ENCODE results near the gene RGL4. TPM values are rescaled to one million over a fixed set of nuclear protein-coding genes. Genes with fewer than 3 reads are reported as not detected.

The RGL4 gene
- total RNA-seq, 1 donor from 2014 or later: not detected

DNA sequence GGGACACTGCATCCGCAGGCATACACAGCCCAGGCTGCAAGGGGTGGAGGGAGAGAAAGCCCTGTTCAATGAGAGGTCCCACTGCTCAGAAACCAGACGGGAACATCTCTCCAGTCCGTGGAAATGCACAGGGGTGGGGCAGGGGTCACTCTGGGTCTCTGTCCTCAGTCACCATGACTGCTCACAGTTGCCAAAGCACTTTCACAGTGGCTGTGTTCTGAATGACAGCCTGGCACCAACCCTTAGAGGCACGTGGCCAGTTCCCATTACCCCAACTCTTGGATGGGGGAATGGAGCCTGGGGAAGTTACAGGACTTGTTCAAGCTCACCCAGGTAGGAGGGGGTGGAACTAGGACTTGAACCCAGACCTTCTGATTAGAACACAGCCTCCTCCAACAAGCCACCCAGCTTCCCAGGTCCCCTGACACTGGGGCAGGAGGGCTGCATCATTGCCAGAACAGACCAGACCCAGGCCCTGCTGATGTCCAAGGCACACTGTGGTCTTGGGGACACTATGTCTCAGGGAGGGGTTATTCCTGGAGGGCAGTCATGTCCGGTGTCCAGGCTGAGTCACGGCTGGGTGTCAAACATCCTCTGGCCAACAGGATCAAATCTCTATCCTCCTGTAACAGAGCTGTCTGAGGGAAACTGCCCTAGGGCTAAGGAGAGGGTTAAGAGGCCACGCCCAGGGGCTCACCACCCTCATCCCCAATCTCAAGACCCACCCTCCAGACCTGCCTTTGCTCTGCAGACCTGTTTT, 51.9 kb downstream of the RGL4 start:
- DNase-seq (ENCODE audit: low read depth): no peak
- no peaks in the 10 kb centered on the region for H3K27me3 ChIP-seq (ENCODE audit: control insufficient read depth, insufficient read depth, low read length)
- FAIRE-seq: peak; percentile 43
- H3K4me3 ChIP-seq (ENCODE audit: low read depth, low read length): no peak overlapping the region
- H3K36me3 ChIP-seq (ENCODE audit: control insufficient read depth, insufficient read depth, low read length): peaks cover 4% of the 10 kb centered on the region
- TF ChIP-seq, protein P1, sequence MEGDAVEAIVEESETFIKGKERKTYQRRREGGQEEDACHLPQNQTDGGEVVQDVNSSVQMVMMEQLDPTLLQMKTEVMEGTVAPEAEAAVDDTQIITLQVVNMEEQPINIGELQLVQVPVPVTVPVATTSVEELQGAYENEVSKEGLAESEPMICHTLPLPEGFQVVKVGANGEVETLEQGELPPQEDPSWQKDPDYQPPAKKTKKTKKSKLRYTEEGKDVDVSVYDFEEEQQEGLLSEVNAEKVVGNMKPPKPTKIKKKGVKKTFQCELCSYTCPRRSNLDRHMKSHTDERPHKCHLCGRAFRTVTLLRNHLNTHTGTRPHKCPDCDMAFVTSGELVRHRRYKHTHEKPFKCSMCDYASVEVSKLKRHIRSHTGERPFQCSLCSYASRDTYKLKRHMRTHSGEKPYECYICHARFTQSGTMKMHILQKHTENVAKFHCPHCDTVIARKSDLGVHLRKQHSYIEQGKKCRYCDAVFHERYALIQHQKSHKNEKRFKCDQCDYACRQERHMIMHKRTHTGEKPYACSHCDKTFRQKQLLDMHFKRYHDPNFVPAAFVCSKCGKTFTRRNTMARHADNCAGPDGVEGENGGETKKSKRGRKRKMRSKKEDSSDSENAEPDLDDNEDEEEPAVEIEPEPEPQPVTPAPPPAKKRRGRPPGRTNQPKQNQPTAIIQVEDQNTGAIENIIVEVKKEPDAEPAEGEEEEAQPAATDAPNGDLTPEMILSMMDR (IDR thresholded peaks at IDR 0.05; ENCODE audit: insufficient read depth, low read length, severe bottlenecking): no peak

DNA sequence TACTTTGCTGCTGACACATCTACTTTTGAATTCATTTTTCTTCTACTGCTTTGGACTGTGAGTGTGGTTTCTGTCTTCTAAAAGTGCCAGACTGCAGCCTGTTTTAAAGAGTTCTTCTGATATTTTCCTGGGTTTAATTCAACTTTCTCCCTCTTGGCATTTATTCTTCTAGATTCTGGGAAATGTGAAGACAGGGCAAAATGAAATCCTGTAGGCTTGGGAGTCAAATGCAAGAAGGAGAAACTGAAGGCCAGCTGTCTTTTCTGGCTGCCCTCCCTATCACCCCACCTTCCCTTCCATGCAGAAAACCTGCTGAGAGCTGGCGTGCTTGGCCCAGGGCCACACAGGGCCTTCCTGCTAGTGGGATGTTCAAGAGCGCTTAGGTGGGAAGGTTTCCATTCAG, 52.5 kb downstream of the RGL4 start:
- FAIRE-seq: no peak
- peaks cover 4% of the 10 kb centered on the region for H3K36me3 ChIP-seq (ENCODE audit: control insufficient read depth, insufficient read depth, low read length)
- TF ChIP-seq, protein P1 (IDR thresholded peaks at IDR 0.05; ENCODE audit: insufficient read depth, low read length, severe bottlenecking): no peak

DNA sequence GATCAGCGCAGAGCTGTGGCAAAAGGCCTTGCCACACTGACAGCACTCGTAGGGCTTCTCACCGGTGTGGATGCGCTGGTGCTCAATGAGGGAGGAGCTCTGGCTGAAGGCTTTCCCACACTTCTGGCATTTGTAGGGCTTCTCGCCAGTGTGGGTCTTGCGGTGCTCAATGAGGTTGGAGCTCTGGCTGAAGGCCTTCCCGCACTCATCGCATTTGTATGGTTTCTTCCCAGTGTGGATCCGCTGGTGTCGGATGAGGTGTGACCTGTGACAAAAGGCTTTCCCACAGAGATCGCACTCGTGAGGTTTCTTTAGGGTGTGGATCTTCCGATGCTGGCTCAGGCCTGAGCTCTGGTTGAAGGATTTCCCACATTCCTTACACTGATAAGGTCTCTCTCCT, 53.2 kb downstream of the RGL4 start:
- FAIRE-seq (peak; percentile 13), DNase-seq (ENCODE audit: low read depth) (no peak)
- no peak overlapping the region for H3K4me3 ChIP-seq (ENCODE audit: low read depth, low read length)
- TF ChIP-seq, protein P1 (IDR thresholded peaks at IDR 0.05; ENCODE audit: insufficient read depth, low read length, severe bottlenecking): no peak
- H3K36me3 ChIP-seq (ENCODE audit: control insufficient read depth, insufficient read depth, low read length): peaks cover 4% of the 10 kb centered on the region
- no peaks in the 10 kb centered on the region for H3K27me3 ChIP-seq (ENCODE audit: control insufficient read depth, insufficient read depth, low read length)

More for the DNA sequence above, 52.5 kb downstream of the RGL4 start:
- no peak for DNase-seq (ENCODE audit: low read depth)
- Histone ChIP-seq H3K4me3 (ENCODE audit: low read depth, low read length) (no peak overlapping the region), H3K27me3 (ENCODE audit: control insufficient read depth, insufficient read depth, low read length) (no peaks in the 10 kb centered on the region)

DNA sequence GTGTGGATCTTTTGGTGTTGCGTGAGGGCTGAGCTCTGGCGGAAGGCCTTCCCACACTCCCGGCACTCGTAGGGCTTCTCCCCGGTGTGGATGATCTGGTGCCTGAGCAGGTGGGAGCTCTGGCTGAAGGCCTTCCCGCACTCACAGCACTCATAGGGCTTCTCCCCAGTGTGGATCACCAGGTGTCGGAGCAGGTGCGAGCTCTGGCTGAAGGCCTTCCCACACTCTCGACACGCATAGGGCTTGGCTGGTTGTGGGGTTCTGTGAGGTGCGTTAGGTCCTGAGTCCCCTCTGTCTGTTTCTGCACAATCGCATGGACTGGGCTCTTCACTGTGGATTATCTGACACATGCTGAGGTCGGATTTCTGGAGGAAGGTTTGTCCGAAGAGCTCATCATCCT, 53.7 kb downstream of the RGL4 start:
- no peaks in the 10 kb centered on the region for H3K27me3 ChIP-seq (ENCODE audit: control insufficient read depth, insufficient read depth, low read length)
- H3K36me3 ChIP-seq (ENCODE audit: control insufficient read depth, insufficient read depth, low read length): peaks cover 4% of the 10 kb centered on the region
- no peak overlapping the region for H3K4me3 ChIP-seq (ENCODE audit: low read depth, low read length)
- TF ChIP-seq, protein P1 (IDR thresholded peaks at IDR 0.05; ENCODE audit: insufficient read depth, low read length, severe bottlenecking): no peak
- DNase-seq (ENCODE audit: low read depth) (no peak), FAIRE-seq (no peak)

DNA sequence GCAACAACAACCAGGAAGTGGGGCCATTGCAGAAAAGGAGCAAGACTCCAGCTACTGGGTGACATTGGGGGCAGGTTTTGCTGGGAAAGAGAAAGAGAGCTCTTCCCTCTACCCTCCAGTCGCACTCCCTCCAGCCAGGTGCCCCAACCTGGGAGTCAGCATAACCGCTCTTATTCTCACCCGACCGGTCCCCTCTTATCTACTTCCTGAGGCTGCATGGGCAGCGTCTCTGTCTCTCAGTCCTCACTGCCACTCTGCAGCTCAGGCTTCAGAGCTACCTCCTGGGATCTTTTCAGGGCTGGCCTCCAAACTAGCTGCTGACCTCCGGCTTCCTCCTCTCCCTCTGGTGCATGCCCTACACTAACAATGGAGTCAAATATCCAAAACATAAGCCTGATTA, 55.0 kb downstream of the RGL4 start:
- Histone ChIP-seq H3K27me3 (ENCODE audit: control insufficient read depth, insufficient read depth, low read length) (no peaks in the 10 kb centered on the region), H3K4me3 (ENCODE audit: low read depth, low read length) (no peak overlapping the region), H3K36me3 (ENCODE audit: control insufficient read depth, insufficient read depth, low read length) (peaks cover 4% of the 10 kb centered on the region)
- no peak for FAIRE-seq
- TF ChIP-seq, protein P1 (IDR thresholded peaks at IDR 0.05; ENCODE audit: insufficient read depth, low read length, severe bottlenecking): no peak
- DNase-seq (ENCODE audit: low read depth): no peak

Other genes starting within 250 kb of the RGL4 start
- gene IGLL1, start 110.7 kb upstream of the RGL4 start, total RNA-seq: not detected in 2 replicates
- gene DRICH1, start 58.7 kb upstream of the RGL4 start, total RNA-seq: 0.38 TPM in 1 of 2 replicates, not detected in the other
- gene ZNF70, start 60.1 kb downstream of the RGL4 start, total RNA-seq: 1.3 TPM in 2 replicates
- gene VPREB3, start 63.4 kb downstream of the RGL4 start, total RNA-seq: not detected in 2 replicates
- gene C22orf15, start 72.0 kb downstream of the RGL4 start, total RNA-seq: not detected in 2 replicates
- 4.5 and 11.5 TPM in 2 replicates for gene CHCHD10, start 77.0 kb downstream of the RGL4 start, total RNA-seq
- 0.38 and 0.53 TPM in 2 replicates for gene MMP11, start 81.8 kb downstream of the RGL4 start, total RNA-seq
- 19.5 and 21.5 TPM in 2 replicates for gene SMARCB1, start 96.0 kb downstream of the RGL4 start, total RNA-seq
- 0.26 TPM in 2 replicates for gene DERL3, start 148.0 kb downstream of the RGL4 start, total RNA-seq
- 6.8 and 8.2 TPM in 2 replicates for gene SLC2A11, start 166.9 kb downstream of the RGL4 start, total RNA-seq
- gene MIF, start 203.4 kb downstream of the RGL4 start, total RNA-seq: 252 and 448 TPM in 2 replicates